Hepatocyte (in vitro differentiated cells): Measurements from ENCODE around the gene SHISA4. TPM values are rescaled to one million over a fixed set of nuclear protein-coding genes. Genes with fewer than 3 reads are reported as not detected.
A peak's percentile ranks its signal among the peaks of the same experiment; 100 is the strongest.

Experiments
- DNase-seq: peaks from one replicate; pipeline ENCODE4 v3.0.0-alpha.2; 2016; ENCODE audit warnings: low spot score
- H2AFZ ChIP-seq: fragments of 200-600 bp; sonication (generic); 2 replicates; pipeline ENCODE4 v1.6.0; 2016; ENCODE audit warnings: antibody characterized with exemption, mild to moderate bottlenecking
- H3K27ac ChIP-seq: fragments of 200-600 bp; sonication (generic); 2 replicates; pipeline ENCODE4 v1.5.1; 2016; ENCODE audit warnings: mild to moderate bottlenecking
- H3K27me3 ChIP-seq: fragments of 200-600 bp; sonication (generic); 2 replicates; pipeline ENCODE4 v1.6.1; 2016
- H3K36me3 ChIP-seq: fragments of 200-600 bp; sonication (generic); replicated peaks from 2 replicates; pipeline ENCODE4 v1.5.1; 2016; ENCODE audit warnings: low read depth; ENCODE audit not compliant: insufficient read depth
- H3K4me1 ChIP-seq: fragments of 200-600 bp; sonication (generic); 2 replicates; pipeline ENCODE4 v1.5.1; 2016; ENCODE audit warnings: mild to moderate bottlenecking, moderate library complexity; ENCODE audit not compliant: insufficient read depth
- H3K4me2 ChIP-seq: fragments of 200-600 bp; sonication (generic); 2 replicates; pipeline ENCODE4 v1.6.0; 2016
- H3K4me3 ChIP-seq: fragments of 200-600 bp; sonication (generic); 2 replicates; pipeline ENCODE4 v1.5.1; 2016; ENCODE audit warnings: mild to moderate bottlenecking
- H3K79me2 ChIP-seq: fragments of 200-600 bp; sonication (generic); 2 replicates; pipeline ENCODE4 v1.6.0; 2017; ENCODE audit warnings: mild to moderate bottlenecking
- H3K9me2 ChIP-seq: fragments of 200-600 bp; sonication (generic); replicated peaks from 2 replicates; pipeline ENCODE4 v1.6.0; 2017; ENCODE audit warnings: mild to moderate bottlenecking; ENCODE audit not compliant: insufficient read depth
- H3K9me3 ChIP-seq: fragments of 200-600 bp; sonication (generic); 2 replicates; pipeline ENCODE4 v1.5.1; 2016; ENCODE audit warnings: low read depth, mild to moderate bottlenecking
- H4K20me1 ChIP-seq: fragments of 200-600 bp; sonication (generic); 2 replicates; pipeline ENCODE4 v1.6.0; 2016; ENCODE audit warnings: mild to moderate bottlenecking; ENCODE audit not compliant: insufficient read depth, poor library complexity, severe bottlenecking
- EZH2 ChIP-seq: fragments of 200-600 bp; sonication (generic); IDR thresholded peaks from 2 replicates; pipeline ENCODE4 v1.6.1; 2016; ENCODE audit warnings: antibody characterized with exemption, mild to moderate bottlenecking, borderline replicate concordance
- EZH2phosphoT487 ChIP-seq: fragments of 200-600 bp; sonication (generic); IDR thresholded peaks from one replicate; pipeline ENCODE4 v1.6.1; 2018; ENCODE audit warnings: antibody characterized with exemption, mild to moderate bottlenecking, low read depth, moderate library complexity; ENCODE audit not compliant: unreplicated experiment, severe bottlenecking
- WGBS: methylation state at CpG from one replicate; pipeline ENCODE4 v1.1.6; 2016; ENCODE audit warnings: low lambda C conversion rate; ENCODE audit errors: missing lambda C conversion rate; 5-methylcytosine and 5-hydroxymethylcytosine counted together
- polyA plus RNA-seq: library from polyadenylated mRNA; unstranded; fragments of >200 nt; fragmentation: Nextera tagmentation; extraction: Ambion mirVana; gene quantifications from 2 replicates; pipeline ENCODE4 v1.2.1, GENCODE V29; 2016
- total RNA-seq: library from RNA; depleted of rRNA; stranded (reverse); fragments of >200 nt; gene quantifications from 2 replicates; pipeline ENCODE4 v1.2.3, GENCODE V29; 2014
- TF ChIP-seq, protein P1 (sequence below): fragments of 200-600 bp; sonication (generic); IDR thresholded peaks from 2 replicates; pipeline ENCODE4 v1.5.1; 2016; ENCODE audit warnings: antibody characterized with exemption, mild to moderate bottlenecking; ENCODE audit not compliant: poor library complexity

The SHISA4 gene
- total and polyA plus RNA-seq, 2 experiments from 2014 or later = 10.2 to 24.0 TPM

DNA sequence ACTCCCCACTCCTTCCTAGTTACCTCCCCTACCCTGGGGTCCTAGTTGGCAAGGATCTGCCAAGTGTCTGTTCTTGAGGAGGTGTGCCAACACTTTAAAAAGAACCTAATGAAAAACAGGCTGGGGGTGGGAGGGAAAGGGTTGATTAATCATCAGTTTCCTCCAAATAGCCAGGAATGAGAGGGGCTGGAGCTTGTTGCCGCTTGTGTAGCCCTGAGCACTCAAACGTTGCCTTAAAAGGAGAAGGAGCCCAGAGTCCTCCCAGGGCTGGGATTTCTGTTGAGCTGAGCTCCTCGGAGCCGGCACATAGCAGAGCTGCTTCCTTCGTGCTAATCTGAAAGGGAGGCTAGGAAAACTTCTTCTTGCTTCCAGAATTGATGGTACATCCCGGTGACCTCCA, 15.9 kb downstream of the SHISA4 start:
- peak overlapping the region; percentile 78 for H3K27ac ChIP-seq
- no peak for TF ChIP-seq EZH2phosphoT487
- TF ChIP-seq, protein P1, sequence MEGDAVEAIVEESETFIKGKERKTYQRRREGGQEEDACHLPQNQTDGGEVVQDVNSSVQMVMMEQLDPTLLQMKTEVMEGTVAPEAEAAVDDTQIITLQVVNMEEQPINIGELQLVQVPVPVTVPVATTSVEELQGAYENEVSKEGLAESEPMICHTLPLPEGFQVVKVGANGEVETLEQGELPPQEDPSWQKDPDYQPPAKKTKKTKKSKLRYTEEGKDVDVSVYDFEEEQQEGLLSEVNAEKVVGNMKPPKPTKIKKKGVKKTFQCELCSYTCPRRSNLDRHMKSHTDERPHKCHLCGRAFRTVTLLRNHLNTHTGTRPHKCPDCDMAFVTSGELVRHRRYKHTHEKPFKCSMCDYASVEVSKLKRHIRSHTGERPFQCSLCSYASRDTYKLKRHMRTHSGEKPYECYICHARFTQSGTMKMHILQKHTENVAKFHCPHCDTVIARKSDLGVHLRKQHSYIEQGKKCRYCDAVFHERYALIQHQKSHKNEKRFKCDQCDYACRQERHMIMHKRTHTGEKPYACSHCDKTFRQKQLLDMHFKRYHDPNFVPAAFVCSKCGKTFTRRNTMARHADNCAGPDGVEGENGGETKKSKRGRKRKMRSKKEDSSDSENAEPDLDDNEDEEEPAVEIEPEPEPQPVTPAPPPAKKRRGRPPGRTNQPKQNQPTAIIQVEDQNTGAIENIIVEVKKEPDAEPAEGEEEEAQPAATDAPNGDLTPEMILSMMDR = no peak
- TF ChIP-seq EZH2 = no peak
- no peak overlapping the region for H3K4me3 ChIP-seq
- H3K36me3 ChIP-seq = no peaks in the 10 kb centered on the region
- peak; percentile 50 for DNase-seq
- WGBS = 33% methylated on average over 6 of the region's 6 CpGs
- no peaks in the 10 kb centered on the region for H3K27me3 ChIP-seq
- H3K79me2 ChIP-seq = no peaks in the 10 kb centered on the region
- H3K4me2 ChIP-seq = peak overlapping the region; percentile 16
- H2AFZ ChIP-seq = no peak overlapping the region
- no peaks in the 10 kb centered on the region for H4K20me1 ChIP-seq
- no peaks in the 10 kb centered on the region for H3K9me2 ChIP-seq
- H3K9me3 ChIP-seq = no peaks in the 10 kb centered on the region
- H3K4me1 ChIP-seq = peaks cover 19% of the 10 kb centered on the region

DNA sequence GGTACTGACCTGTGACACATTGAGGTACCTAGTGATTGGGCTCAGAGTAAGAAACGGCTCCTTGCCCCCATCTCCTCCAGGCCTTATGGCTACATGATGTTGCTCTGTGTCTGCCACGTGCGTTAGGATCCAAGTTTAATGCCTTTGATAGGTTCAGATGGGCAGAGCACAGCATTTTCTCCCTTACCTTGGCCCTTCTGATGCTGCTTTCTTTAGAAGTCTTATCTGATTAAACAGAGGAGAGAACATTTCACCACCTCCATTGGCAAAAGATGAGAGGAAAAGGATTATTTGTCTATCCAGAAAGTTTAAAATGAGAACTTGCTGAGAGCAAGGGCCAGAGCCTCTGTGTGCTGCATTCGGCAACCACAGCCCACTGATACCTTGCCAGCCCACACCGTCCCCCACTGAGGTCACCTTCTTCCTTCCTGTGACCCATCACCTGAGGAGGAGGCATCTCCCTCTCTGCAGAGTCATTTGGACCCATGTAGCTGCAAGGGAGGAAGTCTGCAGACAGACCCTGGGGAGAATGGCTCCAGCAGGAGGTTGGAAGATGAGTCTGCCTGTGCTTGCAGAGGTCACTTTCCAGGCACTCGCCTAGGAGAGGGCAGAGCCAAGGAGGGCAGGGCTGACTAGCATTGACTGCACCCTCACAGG, 16.7 kb downstream of the SHISA4 start:
- Histone ChIP-seq H2AFZ (no peak overlapping the region), H3K27ac (peak overlapping the region; percentile 78), H4K20me1 (no peaks in the 10 kb centered on the region), H3K4me2 (peak overlapping the region; percentile 16), H3K4me1 (peaks cover 19% of the 10 kb centered on the region), H3K36me3 (no peaks in the 10 kb centered on the region), H3K4me3 (no peak overlapping the region), H3K79me2 (no peaks in the 10 kb centered on the region), H3K27me3 (no peaks in the 10 kb centered on the region), H3K9me3 (no peaks in the 10 kb centered on the region), H3K9me2 (no peaks in the 10 kb centered on the region)
- TF ChIP-seq, protein P1 = no peak
- TF ChIP-seq EZH2 = no peak
- no peak for TF ChIP-seq EZH2phosphoT487
- DNase-seq = no peak
- 88% methylated on average over 6 of the region's 6 CpGs for WGBS

DNA sequence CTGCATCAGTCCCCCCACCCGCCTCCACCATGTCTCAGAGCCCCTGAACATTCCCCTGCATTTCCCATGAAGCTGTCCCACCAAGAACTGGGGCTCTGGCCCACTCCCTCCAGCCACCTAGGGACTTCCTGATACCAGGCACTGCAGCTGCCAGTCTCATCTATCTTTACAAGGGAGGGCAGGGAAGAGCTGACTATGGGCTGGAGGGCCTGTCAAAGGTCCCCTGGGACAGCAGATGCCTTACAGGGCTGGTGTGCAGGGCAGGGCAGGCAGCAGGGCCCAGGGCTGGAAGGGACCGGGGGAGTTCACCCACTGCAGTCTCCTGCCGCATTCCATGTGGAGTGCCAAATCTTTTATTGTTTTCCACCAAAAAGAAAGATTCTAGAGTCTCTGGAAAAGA, 17.6 kb downstream of the SHISA4 start:
- TF ChIP-seq EZH2phosphoT487 (no peak), EZH2 (no peak)
- TF ChIP-seq, protein P1 = no peak
- Histone ChIP-seq H3K4me3 (no peak overlapping the region), H3K79me2 (no peaks in the 10 kb centered on the region), H3K36me3 (no peaks in the 10 kb centered on the region), H3K4me1 (peaks cover 19% of the 10 kb centered on the region), H4K20me1 (no peaks in the 10 kb centered on the region), H3K9me2 (no peaks in the 10 kb centered on the region), H3K4me2 (no peak overlapping the region), H3K27me3 (no peaks in the 10 kb centered on the region), H3K9me3 (no peaks in the 10 kb centered on the region), H3K27ac (no peak overlapping the region), H2AFZ (no peak overlapping the region)
- DNase-seq = no peak
- 90% methylated on average over 3 of the region's 3 CpGs for WGBS

DNA sequence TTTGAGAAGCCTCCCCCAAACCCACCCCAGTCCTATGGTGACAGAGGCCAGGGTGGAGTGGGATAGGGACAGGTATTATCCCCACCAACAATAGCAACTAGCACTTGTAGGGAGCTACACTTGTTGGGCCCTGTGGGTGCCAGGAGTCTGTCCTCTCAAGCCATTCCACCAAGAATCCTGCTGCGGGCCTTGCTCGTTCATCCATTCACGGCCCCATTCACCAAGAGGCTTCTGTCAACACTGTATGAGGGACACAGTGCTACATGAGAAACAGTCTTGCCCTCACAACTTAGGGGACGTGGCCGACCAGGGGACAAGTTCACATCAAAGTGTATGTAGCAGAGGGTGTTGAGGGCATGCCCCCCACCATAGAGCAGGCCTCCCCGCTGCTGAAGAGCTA, 18.9 kb downstream of the SHISA4 start:
- H3K36me3 ChIP-seq = no peaks in the 10 kb centered on the region
- no peak overlapping the region for H3K4me3 ChIP-seq
- H3K4me2 ChIP-seq = no peak overlapping the region
- peaks cover 19% of the 10 kb centered on the region for H3K4me1 ChIP-seq
- no peak for DNase-seq
- H3K9me2 ChIP-seq = no peaks in the 10 kb centered on the region
- no peak overlapping the region for H2AFZ ChIP-seq
- TF ChIP-seq, protein P1 = no peak
- TF ChIP-seq EZH2 (no peak), EZH2phosphoT487 (no peak)
- H4K20me1 ChIP-seq = no peaks in the 10 kb centered on the region
- no peaks in the 10 kb centered on the region for H3K79me2 ChIP-seq
- no peak overlapping the region for H3K27ac ChIP-seq
- H3K9me3 ChIP-seq = no peaks in the 10 kb centered on the region
- 95% methylated on average over 6 of the region's 6 CpGs for WGBS
- no peaks in the 10 kb centered on the region for H3K27me3 ChIP-seq
